Measurements from ENCODE around the gene ALDH5A1.

- TF ChIP-seq, protein P1, sequence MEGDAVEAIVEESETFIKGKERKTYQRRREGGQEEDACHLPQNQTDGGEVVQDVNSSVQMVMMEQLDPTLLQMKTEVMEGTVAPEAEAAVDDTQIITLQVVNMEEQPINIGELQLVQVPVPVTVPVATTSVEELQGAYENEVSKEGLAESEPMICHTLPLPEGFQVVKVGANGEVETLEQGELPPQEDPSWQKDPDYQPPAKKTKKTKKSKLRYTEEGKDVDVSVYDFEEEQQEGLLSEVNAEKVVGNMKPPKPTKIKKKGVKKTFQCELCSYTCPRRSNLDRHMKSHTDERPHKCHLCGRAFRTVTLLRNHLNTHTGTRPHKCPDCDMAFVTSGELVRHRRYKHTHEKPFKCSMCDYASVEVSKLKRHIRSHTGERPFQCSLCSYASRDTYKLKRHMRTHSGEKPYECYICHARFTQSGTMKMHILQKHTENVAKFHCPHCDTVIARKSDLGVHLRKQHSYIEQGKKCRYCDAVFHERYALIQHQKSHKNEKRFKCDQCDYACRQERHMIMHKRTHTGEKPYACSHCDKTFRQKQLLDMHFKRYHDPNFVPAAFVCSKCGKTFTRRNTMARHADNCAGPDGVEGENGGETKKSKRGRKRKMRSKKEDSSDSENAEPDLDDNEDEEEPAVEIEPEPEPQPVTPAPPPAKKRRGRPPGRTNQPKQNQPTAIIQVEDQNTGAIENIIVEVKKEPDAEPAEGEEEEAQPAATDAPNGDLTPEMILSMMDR (IDR thresholded peaks at IDR 0.05 in 4 of 5, conservative IDR thresholded peaks at IDR 0.05 in 1 of 5): no peak
- no peak for TF ChIP-seq POLR2A (IDR thresholded peaks at IDR 0.05)
Observed at GRCh38 chr6:24493945-24494820, 586 bp upstream of the ALDH5A1 start.

Measured in gastrocnemius medialis (tissue), 4 donors.